K562 (cell line): ENCODE data around the gene HNRNPA3. TPM values are rescaled to one million over a fixed set of nuclear protein-coding genes. Genes with fewer than 3 reads are reported as not detected.

ENCODE experiments used
- ADNP ChIP-seq: fragments of 200-800 bp; sonication (Bioruptor generic); IDR thresholded peaks from 2 replicates; pipeline ENCODE4 v1.6.1; 2016; ENCODE audit warnings: missing genetic modification characterization, missing compliant biosample characterization
- ARID2 ChIP-seq: fragments of 450-650 bp; IDR thresholded peaks from 2 replicates; pipeline ENCODE4 v1.6.1; 2017; ENCODE audit warnings: antibody characterized with exemption, mild to moderate bottlenecking
- BMI1 ChIP-seq: fragments of 150-350 bp; IDR thresholded peaks from 2 replicates; pipeline ENCODE4 v1.6.1; 2014; ENCODE audit warnings: low read length
- ELF1 ChIP-seq: fragments of 200-800 bp; sonication (Bioruptor generic); IDR thresholded peaks from 2 replicates; pipeline ENCODE4 v1.6.1; 2016; ENCODE audit warnings: missing genetic modification characterization, missing compliant biosample characterization
- JUND ChIP-seq, 2 experiments: IDR thresholded peaks; 2 replicates in 1 of 2; 3 replicates in 1 of 2; pipeline ENCODE4 v1.6.1; 2011; ENCODE audit warnings: borderline replicate concordance in 2 of 2, low read depth in 2 of 2, low read length in 2 of 2, improper control_type of control experiment in 1 of 2, missing biosample characterization in 1 of 2, missing genetic modification characterization in 1 of 2, missing genetic modification reagents in 1 of 2
- RBFOX2 ChIP-seq: fragments of 200-400 bp; formaldehyde crosslinking; IDR thresholded peaks from 2 replicates; pipeline ENCODE4 v1.6.1; 2017; ENCODE audit warnings: low read depth, mild to moderate bottlenecking, low read length, moderate library complexity
- SMAD2 ChIP-seq: fragments of 150-350 bp; IDR thresholded peaks from 2 replicates; pipeline ENCODE4 v1.6.1; 2014; ENCODE audit warnings: low read depth, mild to moderate bottlenecking, low read length
- SRSF3 ChIP-seq: fragments of 200-400 bp; formaldehyde crosslinking; IDR thresholded peaks from 2 replicates; pipeline ENCODE4 v1.6.1; 2016; ENCODE audit warnings: mild to moderate bottlenecking, low read length, moderate library complexity; ENCODE audit not compliant: insufficient read depth
- TEAD1 ChIP-seq, 2 experiments: fragments of 450-650 bp in 1 of 2; sonication (generic) in 1 of 2; formaldehyde crosslinking; IDR thresholded peaks; 2 replicates each; pipeline versions ENCODE4 v1.4.0 to v1.8.0; 2020 to 2022; ENCODE audit warnings: mild to moderate bottlenecking in 2 of 2, missing genetic modification reagents in 1 of 2
- XRCC3 ChIP-seq: fragments of 450-650 bp; IDR thresholded peaks from 2 replicates; pipeline ENCODE4 v1.6.1; 2017; ENCODE audit warnings: mild to moderate bottlenecking, moderate library complexity
- ZC3H8 ChIP-seq: fragments of 450-650 bp; IDR thresholded peaks from 2 replicates; pipeline ENCODE4 v1.6.1; 2017
- ZNF24 ChIP-seq: fragments of 450-650 bp; IDR thresholded peaks from 2 replicates; pipeline ENCODE4 v1.6.1; 2016
- ZNF347 ChIP-seq: fragments of 450-650 bp; formaldehyde crosslinking; IDR thresholded peaks from 2 replicates; pipeline ENCODE4 v1.4.0; 2020; ENCODE audit warnings: low read depth, mild to moderate bottlenecking, moderate library complexity
- ZNF407 ChIP-seq: fragments of 450-650 bp; IDR thresholded peaks from 2 replicates; pipeline ENCODE4 v1.6.1; 2016; ENCODE audit warnings: low read depth
- polyA plus RNA-seq, 8 experiments: library from polyadenylated mRNA; depleted of rRNA in 4 of 8; stranded (reverse) in 5 of 8; unstranded in 3 of 8; fragments of >200 nt; fragmentation: Nextera tagmentation in 2 of 8; fragmentation: Illumina TruSeq in 1 of 8; extraction: Ambion mirVana in 2 of 8; extraction: Trizol in 1 of 8; gene quantifications; 2 replicates each; pipeline versions ENCODE4 v1.2.1 to v1.2.3, GENCODE V29; 2011 to 2014; ENCODE audit warnings: inconsistent platforms in 1 of 8, missing spikeins in 1 of 8
- total RNA-seq, 7 experiments: library from RNA; depleted of rRNA in 6 of 7; stranded (reverse); fragments of >200 nt in 6 of 7; fragmentation: Illumina TruSeq in 2 of 7; extraction: Trizol in 2 of 7; gene quantifications; 2 replicates each; pipeline versions ENCODE4 v1.2.1 to v1.2.3, GENCODE V29; 2011 to 2021; ENCODE audit warnings: low replicate concordance in 1 of 7
- TF ChIP-seq, protein P1 (sequence below): sonication (generic); formaldehyde crosslinking; IDR thresholded peaks from 2 replicates; pipeline ENCODE4 v1.8.1; 2023; ENCODE audit warnings: mild to moderate bottlenecking, missing genetic modification reagents, moderate library complexity
- TF ChIP-seq, protein P2 (sequence below): fragments of 450-650 bp; formaldehyde crosslinking; IDR thresholded peaks from 2 replicates; pipeline ENCODE4 v1.4.0; 2020; ENCODE audit warnings: mild to moderate bottlenecking, moderate library complexity

The HNRNPA3 gene
- total and polyA plus RNA-seq, 9 of the 15 experiments (the other 6 are each of a cell fraction or from before 2014, with no cell fraction given): 72.8 to 428 (median 192) TPM

GRCh38 chr2:177212106-177212890 is at the start of gene HNRNPA3 (continued):
- TF ChIP-seq ARID2 (0 out of 2 replicates have a peak, but pooled peaks have one; percentile 35), BMI1 (no peak), SMAD2 (no peak), SRSF3 (no peak), ELF1 (tag) (no peak), ZNF347 (no peak), ZC3H8 (no peak), XRCC3 (no peak), ZNF24 (peak; percentile 52; the same call in 1 of the 2 replicates), JUND (IDR thresholded peaks at IDR 0.05; ENCODE audit: borderline replicate concordance, low read depth, low read length) (no peak), JUND (tag; IDR thresholded peaks at IDR 0.05; ENCODE audit: borderline replicate concordance, low read depth, low read length) (0 out of 3 replicates have a peak, but pooled peaks have one; percentile 7), ZNF407 (no peak), TEAD1 (CRISPR knock-in tag; IDR thresholded peaks at IDR 0.05) (peak; percentile 69 to 77; a peak in 2 of 4 replicates), ADNP (no peak), RBFOX2 (peak; percentile 97)
- TF ChIP-seq, protein P1, sequence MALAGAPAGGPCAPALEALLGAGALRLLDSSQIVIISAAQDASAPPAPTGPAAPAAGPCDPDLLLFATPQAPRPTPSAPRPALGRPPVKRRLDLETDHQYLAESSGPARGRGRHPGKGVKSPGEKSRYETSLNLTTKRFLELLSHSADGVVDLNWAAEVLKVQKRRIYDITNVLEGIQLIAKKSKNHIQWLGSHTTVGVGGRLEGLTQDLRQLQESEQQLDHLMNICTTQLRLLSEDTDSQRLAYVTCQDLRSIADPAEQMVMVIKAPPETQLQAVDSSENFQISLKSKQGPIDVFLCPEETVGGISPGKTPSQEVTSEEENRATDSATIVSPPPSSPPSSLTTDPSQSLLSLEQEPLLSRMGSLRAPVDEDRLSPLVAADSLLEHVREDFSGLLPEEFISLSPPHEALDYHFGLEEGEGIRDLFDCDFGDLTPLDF (CRISPR knock-in tag): peak; percentile 61; the same call in 1 of the 2 replicates
- TF ChIP-seq, protein P2, sequence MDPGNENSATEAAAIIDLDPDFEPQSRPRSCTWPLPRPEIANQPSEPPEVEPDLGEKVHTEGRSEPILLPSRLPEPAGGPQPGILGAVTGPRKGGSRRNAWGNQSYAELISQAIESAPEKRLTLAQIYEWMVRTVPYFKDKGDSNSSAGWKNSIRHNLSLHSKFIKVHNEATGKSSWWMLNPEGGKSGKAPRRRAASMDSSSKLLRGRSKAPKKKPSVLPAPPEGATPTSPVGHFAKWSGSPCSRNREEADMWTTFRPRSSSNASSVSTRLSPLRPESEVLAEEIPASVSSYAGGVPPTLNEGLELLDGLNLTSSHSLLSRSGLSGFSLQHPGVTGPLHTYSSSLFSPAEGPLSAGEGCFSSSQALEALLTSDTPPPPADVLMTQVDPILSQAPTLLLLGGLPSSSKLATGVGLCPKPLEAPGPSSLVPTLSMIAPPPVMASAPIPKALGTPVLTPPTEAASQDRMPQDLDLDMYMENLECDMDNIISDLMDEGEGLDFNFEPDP: no peak
